ENCODE measurements around the gene ADAM12.

The ADAM12 gene

GRCh38 chr10:126062131-126063032, 325.9 kb downstream of the ADAM12 start:
- no peaks in the 10 kb centered on the region for H3K79me2 ChIP-seq (ENCODE audit: control insufficient read depth, low read length)
- H3K9me2 ChIP-seq (replicated peaks; ENCODE audit: control insufficient read depth, low read length) = no peaks in the 10 kb centered on the region
- H3K4me1 ChIP-seq (ENCODE audit: control insufficient read depth, low read length) = no peaks in the 10 kb centered on the region
- no peaks in the 10 kb centered on the region for H4K20me1 ChIP-seq (ENCODE audit: control insufficient read depth, insufficient read depth, low read depth, low read length)
- no peaks in the 10 kb centered on the region for H3F3A ChIP-seq (ENCODE audit: control insufficient read depth, insufficient read depth)
- no peak overlapping the region for H3K27ac ChIP-seq (ENCODE audit: low read depth, low read length)
- TF ChIP-seq CTCF (IDR thresholded peaks at IDR 0.05; ENCODE audit: low read depth, low read length, poor library complexity, severe bottlenecking) = no peak
- TF ChIP-seq EZH2phosphoT487 (IDR thresholded peaks at IDR 0.05; ENCODE audit: borderline replicate concordance, low read length) = no peak
- no peaks in the 10 kb centered on the region for H3K36me3 ChIP-seq (ENCODE audit: control insufficient read depth, low read length)
- H3K4me2 ChIP-seq (ENCODE audit: low read length) = no peak overlapping the region
- no peaks in the 10 kb centered on the region; the same call in 1 of the 2 replicates for H3K27me3 ChIP-seq (ENCODE audit: control insufficient read depth, low read length)
- H3K4me3 ChIP-seq (ENCODE audit: low read length) = no peak overlapping the region
- H3K9me3 ChIP-seq (ENCODE audit: control insufficient read depth, insufficient read depth, low read length) = no peaks in the 10 kb centered on the region

- Histone ChIP-seq H3K27me3 (ENCODE audit: control insufficient read depth, low read length) (no peaks in the 10 kb centered on the region; the same call in 1 of the 2 replicates), H3K27ac (ENCODE audit: low read depth, low read length) (no peak overlapping the region), H3K4me2 (ENCODE audit: low read length) (no peak overlapping the region), H3K79me2 (ENCODE audit: control insufficient read depth, low read length) (no peaks in the 10 kb centered on the region), H3K4me1 (ENCODE audit: control insufficient read depth, low read length) (no peaks in the 10 kb centered on the region), H3K9me3 (ENCODE audit: control insufficient read depth, insufficient read depth, low read length) (no peaks in the 10 kb centered on the region), H3K9me2 (replicated peaks; ENCODE audit: control insufficient read depth, low read length) (no peaks in the 10 kb centered on the region), H3F3A (ENCODE audit: control insufficient read depth, insufficient read depth) (no peaks in the 10 kb centered on the region), H4K20me1 (ENCODE audit: control insufficient read depth, insufficient read depth, low read depth, low read length) (no peaks in the 10 kb centered on the region), H3K4me3 (ENCODE audit: low read length) (no peak overlapping the region), H3K36me3 (ENCODE audit: control insufficient read depth, low read length) (no peaks in the 10 kb centered on the region)
- no peak for TF ChIP-seq EZH2phosphoT487 (IDR thresholded peaks at IDR 0.05; ENCODE audit: borderline replicate concordance, low read length)
- no peak for TF ChIP-seq CTCF (IDR thresholded peaks at IDR 0.05; ENCODE audit: low read depth, low read length, poor library complexity, severe bottlenecking)
These were observed 326.8 kb downstream of the ADAM12 start for GRCh38 chr10:126061526-126061925.

GRCh38 chr10:126060261-126060931, 327.9 kb downstream of the ADAM12 start:
- H3K4me1 ChIP-seq (ENCODE audit: control insufficient read depth, low read length) = no peaks in the 10 kb centered on the region
- H3K36me3 ChIP-seq (ENCODE audit: control insufficient read depth, low read length) = no peaks in the 10 kb centered on the region
- H3K27me3 ChIP-seq (ENCODE audit: control insufficient read depth, low read length) = no peaks in the 10 kb centered on the region; the same call in 1 of the 2 replicates
- H3K79me2 ChIP-seq (ENCODE audit: control insufficient read depth, low read length) = no peaks in the 10 kb centered on the region
- no peak overlapping the region for H3K4me2 ChIP-seq (ENCODE audit: low read length)
- no peaks in the 10 kb centered on the region for H4K20me1 ChIP-seq (ENCODE audit: control insufficient read depth, insufficient read depth, low read depth, low read length)
- no peaks in the 10 kb centered on the region for H3K9me2 ChIP-seq (replicated peaks; ENCODE audit: control insufficient read depth, low read length)
- no peak overlapping the region for H3K27ac ChIP-seq (ENCODE audit: low read depth, low read length)
- H3F3A ChIP-seq (ENCODE audit: control insufficient read depth, insufficient read depth) = no peaks in the 10 kb centered on the region
- H3K4me3 ChIP-seq (ENCODE audit: low read length) = no peak overlapping the region
- TF ChIP-seq CTCF (IDR thresholded peaks at IDR 0.05; ENCODE audit: low read depth, low read length, poor library complexity, severe bottlenecking) (no peak), EZH2phosphoT487 (IDR thresholded peaks at IDR 0.05; ENCODE audit: borderline replicate concordance, low read length) (no peak)
- no peaks in the 10 kb centered on the region for H3K9me3 ChIP-seq (ENCODE audit: control insufficient read depth, insufficient read depth, low read length)

Data from DOHH2 (cell line).